HepG2 (cell line): ENCODE data around the gene CALML6. TPM values are rescaled to one million over a fixed set of nuclear protein-coding genes. Genes with fewer than 3 reads are reported as not detected.

ENCODE experiments used
- PHF8 ChIP-seq: sonication (generic); formaldehyde crosslinking; IDR thresholded peaks from 2 replicates; pipeline ENCODE4 v1.5.0; 2020; ENCODE audit warnings: missing genetic modification reagents
- ZNF30 ChIP-seq: sonication (generic); formaldehyde crosslinking; IDR thresholded peaks from 2 replicates; pipeline ENCODE4 v1.5.0; 2020; ENCODE audit warnings: mild to moderate bottlenecking, missing genetic modification reagents
- ZNF510 ChIP-seq: sonication (generic); formaldehyde crosslinking; IDR thresholded peaks from 2 replicates; pipeline ENCODE4 v1.4.0; 2020; ENCODE audit warnings: low read depth, mild to moderate bottlenecking, missing genetic modification reagents
- polyA plus RNA-seq, 8 experiments: library from polyadenylated mRNA; depleted of rRNA in 3 of 8; stranded (reverse) in 7 of 8; unstranded in 1 of 8; fragments of >200 nt; fragmentation: Illumina TruSeq in 4 of 8; extraction: Trizol in 4 of 8; gene quantifications; 2 replicates each; pipeline versions ENCODE4 v1.2.1 to v1.2.3, GENCODE V29; 2011 to 2016; ENCODE audit warnings: low read depth in 4 of 8, missing spikeins in 1 of 8, mixed read lengths in 1 of 8; ENCODE audit not compliant: insufficient read depth in 1 of 8
- total RNA-seq, 5 experiments: library from RNA; depleted of rRNA; stranded (reverse); fragments of >200 nt; fragmentation: Illumina TruSeq; extraction: Trizol; gene quantifications; 2 replicates each; pipeline ENCODE4 v1.2.3, GENCODE V29; 2016; ENCODE audit warnings: low read depth in 1 of 5
- TF ChIP-seq, protein P1 (sequence below): sonication (generic); formaldehyde crosslinking; IDR thresholded peaks from one replicate; pipeline ENCODE4 v1.5.1; 2020; ENCODE audit warnings: mild to moderate bottlenecking, missing genetic modification reagents; ENCODE audit errors: not compliant biosample characterization
- TF ChIP-seq, protein P2 (sequence below), 2 experiments: sonication (generic) in 1 of 2; formaldehyde crosslinking in 1 of 2; IDR thresholded peaks; 2 replicates each; pipeline versions ENCODE4 v1.4.0 to v1.6.1; 2018 to 2020; ENCODE audit warnings: missing genetic modification reagents in 2 of 2, borderline replicate concordance in 1 of 2, low read depth in 1 of 2, mild to moderate bottlenecking in 1 of 2, missing biosample characterization in 1 of 2
- TF ChIP-seq, protein P3 (sequence below): sonication (generic); formaldehyde crosslinking; IDR thresholded peaks from 2 replicates; pipeline ENCODE4 v1.4.0; 2020; ENCODE audit warnings: missing genetic modification reagents
- TF ChIP-seq, protein P4 (sequence below): sonication (generic); formaldehyde crosslinking; IDR thresholded peaks from 2 replicates; pipeline ENCODE4 v1.4.0; 2020; ENCODE audit warnings: missing genetic modification reagents, borderline replicate concordance

CALML6 gene
- total and polyA plus RNA-seq, 2 of the 13 experiments (the other 11 are each of a cell fraction or from before 2014, with no cell fraction given), result 0.11 to 0.12 TPM

DNA sequence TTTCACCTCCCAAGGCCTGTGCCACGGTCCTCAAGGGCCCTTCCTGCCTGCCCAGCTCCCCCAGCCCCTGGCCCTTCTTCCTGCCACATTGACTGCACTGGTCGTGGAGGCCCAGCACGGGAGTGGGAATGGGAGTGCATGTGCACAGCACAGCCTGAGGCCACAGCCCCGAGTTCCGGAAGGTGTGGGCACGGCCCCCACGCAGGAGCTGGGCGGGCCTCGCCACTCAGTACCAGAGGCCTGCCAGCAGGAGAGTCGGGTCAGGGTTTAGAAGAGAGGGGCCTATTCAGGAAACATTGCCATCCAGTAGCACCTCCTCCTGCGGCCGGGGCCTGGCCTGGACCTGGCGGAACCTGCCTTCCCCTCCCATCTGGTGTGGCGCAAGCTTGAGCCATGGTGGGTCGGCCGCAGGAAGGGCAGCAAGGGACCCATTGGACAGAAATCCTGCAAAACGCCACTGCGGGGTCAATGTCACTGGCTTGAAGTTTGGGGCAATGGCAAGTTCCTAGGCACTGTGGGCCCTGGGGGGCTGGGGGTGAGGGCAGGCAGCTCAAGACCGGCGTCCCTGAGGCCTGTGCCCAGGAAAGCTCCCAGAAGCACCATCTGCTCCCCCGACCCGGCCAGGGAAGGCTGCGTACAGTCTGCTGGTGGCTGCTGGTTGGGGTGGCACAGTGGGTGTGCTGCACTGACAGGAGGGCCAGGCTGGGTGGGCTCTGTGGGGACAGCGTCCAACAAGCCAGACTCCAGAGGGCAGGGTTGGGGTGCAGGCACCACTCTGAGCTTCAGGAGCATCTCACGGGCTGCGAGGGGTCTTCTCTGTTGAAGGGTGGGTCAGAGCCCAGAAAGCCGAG, 5.8 kb downstream of the CALML6 start (continued):
- TF ChIP-seq, protein P1, sequence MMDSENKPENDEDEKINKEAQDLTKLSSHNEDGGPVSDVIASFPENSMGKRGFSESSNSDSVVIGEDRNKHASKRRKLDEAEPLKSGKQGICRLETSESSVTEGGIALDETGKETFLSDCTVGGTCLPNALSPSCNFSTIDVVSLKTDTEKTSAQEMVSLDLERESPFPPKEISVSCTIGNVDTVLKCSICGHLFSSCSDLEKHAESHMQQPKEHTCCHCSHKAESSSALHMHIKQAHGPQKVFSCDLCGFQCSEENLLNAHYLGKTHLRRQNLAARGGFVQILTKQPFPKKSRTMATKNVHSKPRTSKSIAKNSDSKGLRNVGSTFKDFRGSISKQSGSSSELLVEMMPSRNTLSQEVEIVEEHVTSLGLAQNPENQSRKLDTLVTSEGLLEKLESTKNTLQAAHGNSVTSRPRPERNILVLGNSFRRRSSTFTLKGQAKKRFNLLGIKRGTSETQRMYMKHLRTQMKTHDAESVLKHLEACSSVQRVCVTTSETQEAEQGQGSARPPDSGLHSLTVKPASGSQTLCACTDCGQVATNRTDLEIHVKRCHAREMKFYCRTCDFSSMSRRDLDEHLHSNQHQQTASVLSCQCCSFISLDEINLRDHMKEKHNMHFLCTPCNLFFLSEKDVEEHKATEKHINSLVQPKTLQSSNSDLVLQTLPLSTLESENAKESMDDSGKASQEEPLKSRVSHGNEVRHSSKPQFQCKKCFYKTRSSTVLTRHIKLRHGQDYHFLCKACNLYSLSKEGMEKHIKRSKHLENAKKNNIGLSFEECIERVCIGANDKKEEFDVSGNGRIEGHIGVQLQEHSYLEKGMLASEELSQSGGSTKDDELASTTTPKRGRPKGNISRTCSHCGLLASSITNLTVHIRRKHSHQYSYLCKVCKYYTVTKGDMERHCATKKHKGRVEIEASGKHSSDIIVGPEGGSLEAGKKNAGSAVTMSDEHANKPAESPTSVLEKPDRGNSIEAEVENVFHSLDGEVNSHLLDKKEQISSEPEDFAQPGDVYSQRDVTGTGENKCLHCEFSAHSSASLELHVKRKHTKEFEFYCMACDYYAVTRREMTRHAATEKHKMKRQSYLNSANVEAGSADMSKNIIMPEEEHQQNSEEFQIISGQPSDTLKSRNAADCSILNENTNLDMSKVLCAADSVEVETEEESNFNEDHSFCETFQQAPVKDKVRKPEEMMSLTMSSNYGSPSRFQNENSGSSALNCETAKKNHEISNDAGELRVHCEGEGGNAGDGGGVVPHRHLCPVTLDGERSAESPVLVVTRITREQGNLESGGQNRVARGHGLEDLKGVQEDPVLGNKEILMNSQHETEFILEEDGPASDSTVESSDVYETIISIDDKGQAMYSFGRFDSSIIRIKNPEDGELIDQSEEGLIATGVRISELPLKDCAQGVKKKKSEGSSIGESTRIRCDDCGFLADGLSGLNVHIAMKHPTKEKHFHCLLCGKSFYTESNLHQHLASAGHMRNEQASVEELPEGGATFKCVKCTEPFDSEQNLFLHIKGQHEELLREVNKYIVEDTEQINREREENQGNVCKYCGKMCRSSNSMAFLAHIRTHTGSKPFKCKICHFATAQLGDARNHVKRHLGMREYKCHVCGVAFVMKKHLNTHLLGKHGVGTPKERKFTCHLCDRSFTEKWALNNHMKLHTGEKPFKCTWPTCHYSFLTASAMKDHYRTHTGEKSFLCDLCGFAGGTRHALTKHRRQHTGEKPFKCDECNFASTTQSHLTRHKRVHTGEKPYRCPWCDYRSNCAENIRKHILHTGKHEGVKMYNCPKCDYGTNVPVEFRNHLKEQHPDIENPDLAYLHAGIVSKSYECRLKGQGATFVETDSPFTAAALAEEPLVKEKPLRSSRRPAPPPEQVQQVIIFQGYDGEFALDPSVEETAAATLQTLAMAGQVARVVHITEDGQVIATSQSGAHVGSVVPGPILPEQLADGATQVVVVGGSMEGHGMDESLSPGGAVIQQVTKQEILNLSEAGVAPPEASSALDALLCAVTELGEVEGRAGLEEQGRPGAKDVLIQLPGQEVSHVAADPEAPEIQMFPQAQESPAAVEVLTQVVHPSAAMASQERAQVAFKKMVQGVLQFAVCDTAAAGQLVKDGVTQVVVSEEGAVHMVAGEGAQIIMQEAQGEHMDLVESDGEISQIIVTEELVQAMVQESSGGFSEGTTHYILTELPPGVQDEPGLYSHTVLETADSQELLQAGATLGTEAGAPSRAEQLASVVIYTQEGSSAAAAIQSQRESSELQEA (CRISPR knock-in tag), result peak; percentile 72
- TF ChIP-seq, protein P2, sequence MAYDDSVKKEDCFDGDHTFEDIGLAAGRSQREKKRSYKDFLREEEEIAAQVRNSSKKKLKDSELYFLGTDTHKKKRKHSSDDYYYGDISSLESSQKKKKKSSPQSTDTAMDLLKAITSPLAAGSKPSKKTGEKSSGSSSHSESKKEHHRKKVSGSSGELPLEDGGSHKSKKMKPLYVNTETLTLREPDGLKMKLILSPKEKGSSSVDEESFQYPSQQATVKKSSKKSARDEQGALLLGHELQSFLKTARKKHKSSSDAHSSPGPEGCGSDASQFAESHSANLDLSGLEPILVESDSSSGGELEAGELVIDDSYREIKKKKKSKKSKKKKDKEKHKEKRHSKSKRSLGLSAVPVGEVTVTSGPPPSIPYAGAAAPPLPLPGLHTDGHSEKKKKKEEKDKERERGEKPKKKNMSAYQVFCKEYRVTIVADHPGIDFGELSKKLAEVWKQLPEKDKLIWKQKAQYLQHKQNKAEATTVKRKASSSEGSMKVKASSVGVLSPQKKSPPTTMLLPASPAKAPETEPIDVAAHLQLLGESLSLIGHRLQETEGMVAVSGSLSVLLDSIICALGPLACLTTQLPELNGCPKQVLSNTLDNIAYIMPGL (CRISPR knock-in tag; IDR thresholded peaks at IDR 0.05; ENCODE audit: borderline replicate concordance in 1 of 2, low read depth in 1 of 2), result peak in 1 of 2 experiments; percentile 78; a peak in 2 of 4 replicates
- TF ChIP-seq ZNF510 (CRISPR knock-in tag), result no peak; the same call in 1 of the 2 replicates
- peak; percentile 81 for TF ChIP-seq PHF8 (CRISPR knock-in tag)
- TF ChIP-seq, protein P3, sequence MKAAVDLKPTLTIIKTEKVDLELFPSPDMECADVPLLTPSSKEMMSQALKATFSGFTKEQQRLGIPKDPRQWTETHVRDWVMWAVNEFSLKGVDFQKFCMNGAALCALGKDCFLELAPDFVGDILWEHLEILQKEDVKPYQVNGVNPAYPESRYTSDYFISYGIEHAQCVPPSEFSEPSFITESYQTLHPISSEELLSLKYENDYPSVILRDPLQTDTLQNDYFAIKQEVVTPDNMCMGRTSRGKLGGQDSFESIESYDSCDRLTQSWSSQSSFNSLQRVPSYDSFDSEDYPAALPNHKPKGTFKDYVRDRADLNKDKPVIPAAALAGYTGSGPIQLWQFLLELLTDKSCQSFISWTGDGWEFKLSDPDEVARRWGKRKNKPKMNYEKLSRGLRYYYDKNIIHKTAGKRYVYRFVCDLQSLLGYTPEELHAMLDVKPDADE, result no peak
- TF ChIP-seq, protein P4, sequence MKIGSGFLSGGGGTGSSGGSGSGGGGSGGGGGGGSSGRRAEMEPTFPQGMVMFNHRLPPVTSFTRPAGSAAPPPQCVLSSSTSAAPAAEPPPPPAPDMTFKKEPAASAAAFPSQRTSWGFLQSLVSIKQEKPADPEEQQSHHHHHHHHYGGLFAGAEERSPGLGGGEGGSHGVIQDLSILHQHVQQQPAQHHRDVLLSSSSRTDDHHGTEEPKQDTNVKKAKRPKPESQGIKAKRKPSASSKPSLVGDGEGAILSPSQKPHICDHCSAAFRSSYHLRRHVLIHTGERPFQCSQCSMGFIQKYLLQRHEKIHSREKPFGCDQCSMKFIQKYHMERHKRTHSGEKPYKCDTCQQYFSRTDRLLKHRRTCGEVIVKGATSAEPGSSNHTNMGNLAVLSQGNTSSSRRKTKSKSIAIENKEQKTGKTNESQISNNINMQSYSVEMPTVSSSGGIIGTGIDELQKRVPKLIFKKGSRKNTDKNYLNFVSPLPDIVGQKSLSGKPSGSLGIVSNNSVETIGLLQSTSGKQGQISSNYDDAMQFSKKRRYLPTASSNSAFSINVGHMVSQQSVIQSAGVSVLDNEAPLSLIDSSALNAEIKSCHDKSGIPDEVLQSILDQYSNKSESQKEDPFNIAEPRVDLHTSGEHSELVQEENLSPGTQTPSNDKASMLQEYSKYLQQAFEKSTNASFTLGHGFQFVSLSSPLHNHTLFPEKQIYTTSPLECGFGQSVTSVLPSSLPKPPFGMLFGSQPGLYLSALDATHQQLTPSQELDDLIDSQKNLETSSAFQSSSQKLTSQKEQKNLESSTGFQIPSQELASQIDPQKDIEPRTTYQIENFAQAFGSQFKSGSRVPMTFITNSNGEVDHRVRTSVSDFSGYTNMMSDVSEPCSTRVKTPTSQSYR, result peak; percentile 18; the same call in 1 of the 2 replicates
- no peak for TF ChIP-seq ZNF30 (CRISPR knock-in tag)
